Aorta (tissue), 5 donors: Measurements from ENCODE around the gene FHAD1. TPM values are rescaled to one million over a fixed set of nuclear protein-coding genes. Genes with fewer than 3 reads are reported as not detected.

Experiments
- ATAC-seq: fragments of 200-7000 bp; cut with Tn5 transposase; one replicate; pipeline ENCODE4 v1.9.1; 2022; ENCODE audit warnings: moderate library complexity; ENCODE audit not compliant: low FRiP score
- DNase-seq, 2 donors: peaks; one replicate each; pipeline ENCODE4 v3.0.0-alpha.2; 2020
- H3K27ac ChIP-seq, 2 donors: one replicate each; pipeline ENCODE4 v1.5.1; 2013; ENCODE audit warnings: low read length in 2 of 2, mild to moderate bottlenecking in 2 of 2, moderate library complexity in 2 of 2, control low read depth in 1 of 2, inconsistent platforms in 1 of 2, low read depth in 1 of 2
- H3K27me3 ChIP-seq, 2 donors: one replicate each; pipeline ENCODE4 v1.6.1; 2013; ENCODE audit warnings: control low read depth in 1 of 2, low read length in 1 of 2, mild to moderate bottlenecking in 1 of 2, moderate library complexity in 1 of 2; ENCODE audit not compliant: insufficient read depth in 2 of 2, control insufficient read depth in 1 of 2
- H3K36me3 ChIP-seq, 2 donors: one replicate each; pipeline ENCODE4 v1.6.1; 2013; ENCODE audit warnings: control low read depth in 1 of 2, low read length in 1 of 2, mild to moderate bottlenecking in 1 of 2; ENCODE audit not compliant: insufficient read depth in 2 of 2, control insufficient read depth in 1 of 2
- H3K4me1 ChIP-seq, 2 donors: one replicate each; pipeline ENCODE4 v1.6.1; 2013; ENCODE audit warnings: low read length in 2 of 2, control low read depth in 1 of 2, mild to moderate bottlenecking in 1 of 2, moderate library complexity in 1 of 2; ENCODE audit not compliant: insufficient read depth in 2 of 2, control insufficient read depth in 1 of 2
- H3K4me3 ChIP-seq, 2 donors: one replicate each; pipeline ENCODE4 v1.5.1; 2013; ENCODE audit warnings: low read length in 2 of 2, control low read depth in 1 of 2, mild to moderate bottlenecking in 1 of 2
- H3K9me3 ChIP-seq: one replicate; pipeline ENCODE4 v1.6.1; 2013; ENCODE audit warnings: mild to moderate bottlenecking, low read length; ENCODE audit not compliant: control insufficient read depth
- WGBS, 2 donors: extraction: QIAGEN DNeasy Blood & Tissue Kit; methylation state at CpG; one replicate each; pipeline ENCODE4 v1.1.7; 2013; 5-methylcytosine and 5-hydroxymethylcytosine counted together
- intact Hi-C, 2 donors: fragments of 100-400 bp; cut with DNase I; formaldehyde crosslinking; loops; one replicate each; pipeline versions ENCODE4 v1.14.2 to v1.15.0; 2022
- polyA plus RNA-seq, 2 donors: library from polyadenylated mRNA; stranded (reverse); fragments of 200-250 nt; gene quantifications; one replicate each; pipeline ENCODE4 v1.2.3, GENCODE V29; 2013
- total RNA-seq, 2 donors: library from RNA; stranded (reverse); fragmentation: NEBNext Ultra II Directional; extraction: Animal tissue kit (Norgen Biotek cat#: 25700); gene quantifications; one replicate each; pipeline ENCODE4 v1.2.1, GENCODE V29; 2021
- donor health status: healthy with polysubstance abuse.
- donor health status: Bipolar disorder and iron deficiency.
- donor health status: DM: no; HTN: no; CAD: no.
- donor health status: DM: no; HTN: no; CAD: no.
- donor health status: DM: yes; HTN: yes; CAD: no.

FHAD1 gene
- total and polyA plus RNA-seq, 4 donors: 0.03 to 2.7 (median 0.32) TPM; not detected in 1

- ATAC-seq: no peak
- no peak overlapping the region for H3K4me3 ChIP-seq
- WGBS, 2 donors: 82% methylated on average over 18 of the region's 18 CpGs
- H3K27me3 ChIP-seq: no peaks in the 10 kb centered on the region
- no peaks in the 10 kb centered on the region for H3K9me3 ChIP-seq
- no peaks in the 10 kb centered on the region for H3K4me1 ChIP-seq
- H3K36me3 ChIP-seq: no peaks in the 10 kb centered on the region
- intact Hi-C loops: no loop called here
- no peak overlapping the region for H3K27ac ChIP-seq
- DNase-seq: no peak
Observed at GRCh38 chr1:15418806-15419515, 171.9 kb downstream of the FHAD1 start.

- no peaks in the 10 kb centered on the region for H3K36me3 ChIP-seq
- ATAC-seq: no peak
- no peak overlapping the region for H3K4me3 ChIP-seq
- WGBS, 2 donors: 94 to 95% methylated on average over 8 of the region's 8 CpGs
- H3K9me3 ChIP-seq: no peaks in the 10 kb centered on the region
- no peaks in the 10 kb centered on the region for H3K4me1 ChIP-seq
- DNase-seq: no peak
- no peaks in the 10 kb centered on the region for H3K27me3 ChIP-seq
- intact Hi-C loops: no loop called here
- no peak overlapping the region for H3K27ac ChIP-seq
Observed at GRCh38 chr1:15420853-15421465, 173.9 kb downstream of the FHAD1 start.

GRCh38 chr1:15422871-15423270 is 175.8 kb downstream of the FHAD1 start:
- ATAC-seq: no peak
- Histone ChIP-seq H3K36me3 (no peaks in the 10 kb centered on the region), H3K9me3 (no peaks in the 10 kb centered on the region), H3K4me1 (no peaks in the 10 kb centered on the region), H3K4me3 (no peak overlapping the region), H3K27ac (no peak overlapping the region), H3K27me3 (no peaks in the 10 kb centered on the region)
- 98% methylated on average over 8 of the region's 8 CpGs for WGBS, 2 donors
- intact Hi-C loops: no loop called here
- no peak for DNase-seq

- WGBS, 2 donors: 94 to 95% methylated on average over 11 of the region's 11 CpGs
- no peak for DNase-seq
- H3K4me1 ChIP-seq: no peaks in the 10 kb centered on the region
Observed at GRCh38 chr1:15423355-15424077, 176.5 kb downstream of the FHAD1 start.

GRCh38 chr1:15424146-15424667 is 177.2 kb downstream of the FHAD1 start:
- DNase-seq (no peak), ATAC-seq (no peak)
- intact Hi-C loops: no loop called here
- Histone ChIP-seq H3K4me1 (no peaks in the 10 kb centered on the region), H3K36me3 (no peaks in the 10 kb centered on the region), H3K9me3 (no peaks in the 10 kb centered on the region), H3K27ac (no peak overlapping the region), H3K4me3 (no peak overlapping the region), H3K27me3 (no peaks in the 10 kb centered on the region)
- WGBS, 2 donors: 92 to 95% methylated on average over 13 of the region's 13 CpGs

More at GRCh38 chr1:15423355-15424077, 176.5 kb downstream of the FHAD1 start:
- Histone ChIP-seq H3K36me3 (no peaks in the 10 kb centered on the region), H3K4me3 (no peak overlapping the region), H3K27ac (no peak overlapping the region), H3K27me3 (no peaks in the 10 kb centered on the region), H3K9me3 (no peaks in the 10 kb centered on the region)
- ATAC-seq: no peak
- intact Hi-C loops: no loop called here

GRCh38 chr1:15424981-15425380 is 178.0 kb downstream of the FHAD1 start:
- no peak overlapping the region for H3K4me3 ChIP-seq

GRCh38 chr1:15425521-15425920 is 178.5 kb downstream of the FHAD1 start:
- ATAC-seq (no peak), DNase-seq (no peak)
- intact Hi-C loops: no loop called here
- no peak overlapping the region for H3K27ac ChIP-seq
- H3K4me1 ChIP-seq: no peaks in the 10 kb centered on the region
- 96 to 99% methylated on average over 10 of the region's 10 CpGs for WGBS, 2 donors
- no peaks in the 10 kb centered on the region for H3K36me3 ChIP-seq
- no peaks in the 10 kb centered on the region for H3K27me3 ChIP-seq
- no peaks in the 10 kb centered on the region for H3K9me3 ChIP-seq
- H3K4me3 ChIP-seq: no peak overlapping the region

More at GRCh38 chr1:15424981-15425380, 178.0 kb downstream of the FHAD1 start:
- Histone ChIP-seq H3K27me3 (no peaks in the 10 kb centered on the region), H3K9me3 (no peaks in the 10 kb centered on the region), H3K27ac (no peak overlapping the region), H3K4me1 (no peaks in the 10 kb centered on the region), H3K36me3 (no peaks in the 10 kb centered on the region)
- no peak for DNase-seq
- 94 to 98% methylated on average over 5 of the region's 5 CpGs for WGBS, 2 donors
- no peak for ATAC-seq
- intact Hi-C loops: no loop called here

- no peak overlapping the region for H3K4me3 ChIP-seq
- H3K4me1 ChIP-seq: no peaks in the 10 kb centered on the region
- ATAC-seq: no peak
- H3K36me3 ChIP-seq: no peaks in the 10 kb centered on the region
- 84 to 88% methylated on average over 6 of the region's 6 CpGs for WGBS, 2 donors
- DNase-seq: no peak
- H3K27ac ChIP-seq: no peak overlapping the region
- no peaks in the 10 kb centered on the region for H3K9me3 ChIP-seq
- intact Hi-C loops: no loop called here
- H3K27me3 ChIP-seq: no peaks in the 10 kb centered on the region
Observed at GRCh38 chr1:15425958-15426357, 178.9 kb downstream of the FHAD1 start.
